K562 (cell line): ENCODE results near the gene LST1. TPM values are rescaled to one million over a fixed set of nuclear protein-coding genes. Genes with fewer than 3 reads are reported as not detected.
A peak's percentile ranks its signal among the peaks of the same experiment; 100 is the strongest.

Experiments
- ZNF592 ChIP-seq: fragments of 450-650 bp; IDR thresholded peaks from 2 replicates; pipeline ENCODE4 v1.6.1; 2017; ENCODE audit warnings: antibody characterized with exemption, mild to moderate bottlenecking
- polyA plus RNA-seq, 8 experiments: library from polyadenylated mRNA; depleted of rRNA in 4 of 8; stranded (reverse) in 5 of 8; unstranded in 3 of 8; fragments of >200 nt; fragmentation: Nextera tagmentation in 2 of 8; fragmentation: Illumina TruSeq in 1 of 8; extraction: Ambion mirVana in 2 of 8; extraction: Trizol in 1 of 8; gene quantifications; 2 replicates each; pipeline versions ENCODE4 v1.2.1 to v1.2.3, GENCODE V29; 2011 to 2014; ENCODE audit warnings: inconsistent platforms in 1 of 8, missing spikeins in 1 of 8
- total RNA-seq, 7 experiments: library from RNA; depleted of rRNA in 6 of 7; stranded (reverse); fragments of >200 nt in 6 of 7; fragmentation: Illumina TruSeq in 2 of 7; extraction: Trizol in 2 of 7; gene quantifications; 2 replicates each; pipeline versions ENCODE4 v1.2.1 to v1.2.3, GENCODE V29; 2011 to 2021; ENCODE audit warnings: low replicate concordance in 1 of 7
- TF ChIP-seq, protein P1 (sequence below): fragments of 250-450 bp; sonication (Bioruptor Pico); IDR thresholded peaks from 2 replicates; pipeline ENCODE4 v1.5.0; 2020; ENCODE audit warnings: mild to moderate bottlenecking, borderline replicate concordance

The LST1 gene
- total and polyA plus RNA-seq, 9 of the 15 experiments (the other 6 are each of a cell fraction or from before 2014, with no cell fraction given): 0.82 to 7.8 (median 1.7) TPM

DNA sequence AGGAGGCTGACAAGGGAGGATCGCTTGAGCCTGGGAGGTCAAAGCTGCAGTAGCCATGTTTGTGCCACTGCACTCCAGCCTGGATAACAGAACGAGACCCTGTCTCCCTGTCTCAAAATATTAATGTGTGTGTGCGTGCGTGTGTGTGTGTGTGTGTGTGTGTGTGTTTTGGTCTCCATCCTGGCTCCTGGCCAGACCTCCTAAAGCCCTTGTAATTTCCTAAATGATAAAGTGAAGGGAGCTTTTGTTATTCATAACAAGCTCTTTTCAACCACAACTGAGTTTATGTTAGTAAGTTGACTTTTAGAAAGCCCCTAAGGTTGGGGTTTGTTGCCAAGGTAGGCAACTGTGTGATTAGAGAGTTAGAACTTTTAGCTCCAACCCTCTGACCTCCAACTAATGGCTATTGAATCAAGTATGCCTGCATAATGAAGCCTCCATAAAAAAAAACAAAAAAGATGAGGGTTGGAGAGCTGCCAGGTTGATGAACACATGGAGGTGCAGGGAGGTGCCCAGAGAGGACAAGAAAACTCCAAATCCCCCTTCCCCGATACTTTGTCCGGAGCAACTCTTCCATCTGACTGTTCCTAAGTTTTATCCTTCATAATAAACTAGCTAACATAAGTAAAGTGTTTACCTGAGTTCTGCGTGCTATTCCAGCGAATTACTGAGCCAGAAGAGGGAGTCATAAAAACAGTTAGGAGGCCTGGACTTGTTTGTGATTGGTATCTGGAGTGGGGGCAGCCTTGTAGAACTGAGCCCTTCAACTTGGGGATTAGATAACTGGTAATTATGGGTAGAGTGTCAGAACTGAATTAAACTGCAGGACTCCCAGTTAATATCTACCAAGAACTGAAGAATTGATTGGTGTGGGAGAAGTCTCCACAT, 23.7 kb downstream of the LST1 start (continued):
- peak; percentile 66 for TF ChIP-seq ZNF592
- TF ChIP-seq, protein P1, sequence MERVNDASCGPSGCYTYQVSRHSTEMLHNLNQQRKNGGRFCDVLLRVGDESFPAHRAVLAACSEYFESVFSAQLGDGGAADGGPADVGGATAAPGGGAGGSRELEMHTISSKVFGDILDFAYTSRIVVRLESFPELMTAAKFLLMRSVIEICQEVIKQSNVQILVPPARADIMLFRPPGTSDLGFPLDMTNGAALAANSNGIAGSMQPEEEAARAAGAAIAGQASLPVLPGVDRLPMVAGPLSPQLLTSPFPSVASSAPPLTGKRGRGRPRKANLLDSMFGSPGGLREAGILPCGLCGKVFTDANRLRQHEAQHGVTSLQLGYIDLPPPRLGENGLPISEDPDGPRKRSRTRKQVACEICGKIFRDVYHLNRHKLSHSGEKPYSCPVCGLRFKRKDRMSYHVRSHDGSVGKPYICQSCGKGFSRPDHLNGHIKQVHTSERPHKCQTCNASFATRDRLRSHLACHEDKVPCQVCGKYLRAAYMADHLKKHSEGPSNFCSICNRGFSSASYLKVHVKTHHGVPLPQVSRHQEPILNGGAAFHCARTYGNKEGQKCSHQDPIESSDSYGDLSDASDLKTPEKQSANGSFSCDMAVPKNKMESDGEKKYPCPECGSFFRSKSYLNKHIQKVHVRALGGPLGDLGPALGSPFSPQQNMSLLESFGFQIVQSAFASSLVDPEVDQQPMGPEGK: no peak
